ENCODE data around the gene FLNB.

DNA sequence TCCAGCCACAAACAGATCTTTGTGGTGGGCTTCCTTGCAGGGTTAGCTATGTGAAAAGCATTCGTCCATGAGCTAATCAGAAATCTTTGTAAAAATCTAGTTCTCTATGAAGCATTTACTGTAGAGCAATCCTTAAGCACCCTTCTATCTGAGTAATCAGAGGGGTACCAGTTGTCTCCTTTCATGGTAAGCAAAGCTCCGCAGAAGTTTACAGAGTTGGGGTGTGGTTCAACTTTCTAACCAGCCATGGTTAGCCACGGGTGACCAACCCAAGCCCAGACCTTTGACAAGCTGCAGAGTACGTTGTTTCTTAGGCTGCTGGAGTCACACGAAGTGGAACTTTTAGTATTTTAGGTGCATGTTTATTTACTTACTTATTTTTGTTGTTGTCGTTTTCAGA lies 77.4 kb downstream of the FLNB start:
- TF ChIP-seq CHD1 (IDR thresholded peaks at IDR 0.05; ENCODE audit: low read depth, low read length) (no peak), MAFK (IDR thresholded peaks at IDR 0.05; ENCODE audit: low read depth, low read length) (no peak), KDM4A (IDR thresholded peaks at IDR 0.05; ENCODE audit: low read depth, low read length, severe bottlenecking) (no peak), TAF1 (IDR thresholded peaks at IDR 0.05; ENCODE audit: low read depth, low read length) (no peak), BRCA1 (IDR thresholded peaks at IDR 0.05; ENCODE audit: low read depth, low read length) (no peak)
- TF ChIP-seq, protein P1, sequence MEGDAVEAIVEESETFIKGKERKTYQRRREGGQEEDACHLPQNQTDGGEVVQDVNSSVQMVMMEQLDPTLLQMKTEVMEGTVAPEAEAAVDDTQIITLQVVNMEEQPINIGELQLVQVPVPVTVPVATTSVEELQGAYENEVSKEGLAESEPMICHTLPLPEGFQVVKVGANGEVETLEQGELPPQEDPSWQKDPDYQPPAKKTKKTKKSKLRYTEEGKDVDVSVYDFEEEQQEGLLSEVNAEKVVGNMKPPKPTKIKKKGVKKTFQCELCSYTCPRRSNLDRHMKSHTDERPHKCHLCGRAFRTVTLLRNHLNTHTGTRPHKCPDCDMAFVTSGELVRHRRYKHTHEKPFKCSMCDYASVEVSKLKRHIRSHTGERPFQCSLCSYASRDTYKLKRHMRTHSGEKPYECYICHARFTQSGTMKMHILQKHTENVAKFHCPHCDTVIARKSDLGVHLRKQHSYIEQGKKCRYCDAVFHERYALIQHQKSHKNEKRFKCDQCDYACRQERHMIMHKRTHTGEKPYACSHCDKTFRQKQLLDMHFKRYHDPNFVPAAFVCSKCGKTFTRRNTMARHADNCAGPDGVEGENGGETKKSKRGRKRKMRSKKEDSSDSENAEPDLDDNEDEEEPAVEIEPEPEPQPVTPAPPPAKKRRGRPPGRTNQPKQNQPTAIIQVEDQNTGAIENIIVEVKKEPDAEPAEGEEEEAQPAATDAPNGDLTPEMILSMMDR (IDR thresholded peaks at IDR 0.05; ENCODE audit: control extremely low read depth in 1 of 3, insufficient read depth in 1 of 3, low read depth in 1 of 3, low read length in 3 of 3), result no peak
- TF ChIP-seq, protein P2, sequence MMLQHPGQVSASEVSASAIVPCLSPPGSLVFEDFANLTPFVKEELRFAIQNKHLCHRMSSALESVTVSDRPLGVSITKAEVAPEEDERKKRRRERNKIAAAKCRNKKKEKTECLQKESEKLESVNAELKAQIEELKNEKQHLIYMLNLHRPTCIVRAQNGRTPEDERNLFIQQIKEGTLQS (IDR thresholded peaks at IDR 0.05; ENCODE audit: insufficient read depth, low read depth, low read length), result no peak
